H9 (cell line): ENCODE measurements around the gene HRH1. TPM values are rescaled to one million over a fixed set of nuclear protein-coding genes. Genes with fewer than 3 reads are reported as not detected.

ENCODE experiments used
- DNase-seq: peaks from one replicate; pipeline ENCODE4 v3.0.0-alpha.2; 2017
- H2AFZ ChIP-seq: one replicate; pipeline ENCODE4 v1.6.1; 2013; ENCODE audit warnings: mild to moderate bottlenecking, low read length, control low read depth, moderate library complexity
- H2AK5ac ChIP-seq: 2 replicates; pipeline ENCODE4 v1.6.1; 2013; ENCODE audit warnings: low read length, control low read depth, mixed read lengths; ENCODE audit not compliant: insufficient read length
- H2BK120ac ChIP-seq: one replicate; pipeline ENCODE4 v1.6.1; 2013; ENCODE audit warnings: low read depth, mild to moderate bottlenecking, low read length, control low read depth, inconsistent platforms; ENCODE audit not compliant: poor library complexity, severe bottlenecking
- H2BK12ac ChIP-seq: 2 replicates; pipeline ENCODE4 v1.6.1; 2013; ENCODE audit warnings: low read length, control low read depth, mixed read lengths, low read depth; ENCODE audit not compliant: insufficient read length
- H2BK15ac ChIP-seq: 2 replicates; pipeline ENCODE4 v1.6.1; 2013; ENCODE audit warnings: low read depth, low read length, control low read depth
- H2BK20ac ChIP-seq: one replicate; pipeline ENCODE4 v1.6.1; 2013; ENCODE audit warnings: low read depth, mild to moderate bottlenecking, low read length, control low read depth, inconsistent platforms; ENCODE audit not compliant: poor library complexity, severe bottlenecking
- H2BK5ac ChIP-seq: 2 replicates; pipeline ENCODE4 v1.6.1; 2013; ENCODE audit warnings: low read length, control low read depth, mixed read lengths; ENCODE audit not compliant: insufficient read length
- H3K14ac ChIP-seq: 2 replicates; pipeline ENCODE4 v1.6.1; 2013; ENCODE audit warnings: low read length, control low read depth; ENCODE audit not compliant: insufficient read depth
- H3K18ac ChIP-seq: 2 replicates; pipeline ENCODE4 v1.6.1; 2013; ENCODE audit warnings: low read depth, mild to moderate bottlenecking, mixed read lengths, low read length, control low read depth; ENCODE audit not compliant: insufficient read length
- H3K23ac ChIP-seq: 2 replicates; pipeline ENCODE4 v1.6.1; 2013; ENCODE audit warnings: low read length, control low read depth, mixed read lengths, low read depth; ENCODE audit not compliant: insufficient read length
- H3K23me2 ChIP-seq: 2 replicates; pipeline ENCODE4 v1.6.1; 2013; ENCODE audit warnings: low read depth, mild to moderate bottlenecking, mixed read lengths, low read length, control low read depth; ENCODE audit not compliant: insufficient read length, poor library complexity, severe bottlenecking
- H3K27ac ChIP-seq: 2 replicates; pipeline ENCODE4 v1.5.1; 2013; ENCODE audit warnings: low read length, control low read depth, mixed read lengths, low read depth; ENCODE audit not compliant: insufficient read length
- H3K27me3 ChIP-seq: 2 replicates; pipeline ENCODE4 v1.6.1; 2013; ENCODE audit warnings: low read length, control low read depth, inconsistent platforms; ENCODE audit not compliant: insufficient read depth
- H3K4ac ChIP-seq: 2 replicates; pipeline ENCODE4 v1.6.1; 2013; ENCODE audit warnings: low read depth, mild to moderate bottlenecking, control low read depth, inconsistent platforms, low read length, moderate library complexity
- H3K4me1 ChIP-seq: 2 replicates; pipeline ENCODE4 v1.6.1; 2013; ENCODE audit warnings: low read length, control low read depth, inconsistent platforms; ENCODE audit not compliant: insufficient read depth
- H3K4me2 ChIP-seq: 2 replicates; pipeline ENCODE4 v1.6.1; 2013; ENCODE audit warnings: low read length, control low read depth, mixed read lengths; ENCODE audit not compliant: insufficient read length, insufficient read depth
- H3K56ac ChIP-seq: 2 replicates; pipeline ENCODE4 v1.6.1; 2013; ENCODE audit warnings: low read depth, mild to moderate bottlenecking, mixed read lengths, low read length, control low read depth; ENCODE audit not compliant: insufficient read length
- H3K79me1 ChIP-seq: 2 replicates; pipeline ENCODE4 v1.6.1; 2013; ENCODE audit warnings: low read depth, mild to moderate bottlenecking, moderate library complexity, low read length, control low read depth, inconsistent platforms; ENCODE audit not compliant: insufficient read depth, poor library complexity, severe bottlenecking
- H3K79me2 ChIP-seq: 2 replicates; pipeline ENCODE4 v1.6.1; 2013; ENCODE audit warnings: low read length, control low read depth, inconsistent platforms; ENCODE audit not compliant: insufficient read depth
- H3K9ac ChIP-seq: 2 replicates; pipeline ENCODE4 v1.6.1; 2013; ENCODE audit warnings: low read length, control low read depth, mixed read lengths; ENCODE audit not compliant: insufficient read length; ENCODE audit errors: extremely low read depth
- H3K9me3 ChIP-seq: one replicate; pipeline ENCODE4 v1.6.1; 2013; ENCODE audit warnings: low read depth, low read length, inconsistent platforms; ENCODE audit not compliant: control insufficient read depth
- H3T11ph ChIP-seq: one replicate; pipeline ENCODE4 v1.6.1; 2013; ENCODE audit warnings: mild to moderate bottlenecking, low read length, control low read depth, inconsistent platforms
- H4K20me1 ChIP-seq: one replicate; pipeline ENCODE4 v1.6.1; 2013; ENCODE audit not compliant: control insufficient read depth, insufficient read length, insufficient read depth
- H4K5ac ChIP-seq: 2 replicates; pipeline ENCODE4 v1.6.1; 2013; ENCODE audit warnings: low read depth, mild to moderate bottlenecking, mixed read lengths, low read length, control low read depth; ENCODE audit not compliant: insufficient read length
- H4K8ac ChIP-seq: replicated peaks from 2 replicates; pipeline ENCODE4 v1.6.1; 2013; ENCODE audit warnings: low read length, control low read depth, mixed read lengths, low read depth; ENCODE audit not compliant: insufficient read length
- H4K91ac ChIP-seq: 2 replicates; pipeline ENCODE4 v1.6.1; 2013; ENCODE audit warnings: low read depth, mild to moderate bottlenecking, moderate library complexity, mixed read lengths, low read length, control low read depth; ENCODE audit not compliant: insufficient read length
- H3K27ac Mint-ChIP-seq, 3 experiments: 2 replicates in 2 of 3; 3 replicates in 1 of 3; pipeline ENCODE4 v1.8.0; 2020 to 2021; ENCODE audit warnings: mixed read lengths in 3 of 3, mild to moderate bottlenecking in 1 of 3, moderate library complexity in 1 of 3
- H3K27me3 Mint-ChIP-seq: 2 replicates; pipeline ENCODE4 v1.8.0; 2021; ENCODE audit warnings: low read depth, mild to moderate bottlenecking, moderate library complexity, mixed read lengths
- H3K36me3 Mint-ChIP-seq, 3 experiments: 2 replicates in 2 of 3; 3 replicates in 1 of 3; pipeline ENCODE4 v1.8.0; 2020 to 2021; ENCODE audit warnings: low read depth in 3 of 3, mixed read lengths in 3 of 3; ENCODE audit not compliant: insufficient read depth in 1 of 3
- H3K4me1 Mint-ChIP-seq, 2 experiments: 2 replicates each; pipeline ENCODE4 v1.8.0; 2020; ENCODE audit warnings: mixed read lengths in 2 of 2
- H3K4me3 Mint-ChIP-seq, 2 experiments: 2 replicates in 1 of 2; 3 replicates in 1 of 2; pipeline ENCODE4 v1.8.0; 2020 to 2021; ENCODE audit warnings: mild to moderate bottlenecking in 2 of 2, mixed read lengths in 2 of 2, moderate library complexity in 1 of 2
- H3K9me3 Mint-ChIP-seq, 2 experiments: 2 replicates in 1 of 2; 3 replicates in 1 of 2; pipeline ENCODE4 v1.8.0; 2020; ENCODE audit warnings: mild to moderate bottlenecking in 2 of 2, mixed read lengths in 2 of 2, moderate library complexity in 1 of 2
- WGBS: extraction: QIAGEN DNeasy Blood & Tissue Kit; methylation state at CpG from one replicate; pipeline ENCODE4 v1.1.7; 2013; ENCODE audit warnings: missing lambda C conversion rate, low lambda C conversion rate, mixed read lengths; ENCODE audit not compliant: insufficient read length; ENCODE audit errors: extremely low coverage; 5-methylcytosine and 5-hydroxymethylcytosine counted together
- total RNA-seq: library from RNA; stranded (reverse); gene quantifications from 2 replicates; pipeline ENCODE4 v1.2.1, GENCODE V29; 2021
- TF ChIP-seq, protein P1 (sequence below): fragments of 200-600 bp; sonication (generic); conservative IDR thresholded peaks from 3 replicates; pipeline ENCODE4 v1.8.0; 2021; ENCODE audit warnings: antibody characterized with exemption, mild to moderate bottlenecking

Gene HRH1
- total RNA-seq, 1 experiment from 2014 or later = 0.74 TPM

GRCh38 chr3:11157421-11157820 lies 3.1 kb downstream of the HRH1 start:
- TF ChIP-seq, protein P1, sequence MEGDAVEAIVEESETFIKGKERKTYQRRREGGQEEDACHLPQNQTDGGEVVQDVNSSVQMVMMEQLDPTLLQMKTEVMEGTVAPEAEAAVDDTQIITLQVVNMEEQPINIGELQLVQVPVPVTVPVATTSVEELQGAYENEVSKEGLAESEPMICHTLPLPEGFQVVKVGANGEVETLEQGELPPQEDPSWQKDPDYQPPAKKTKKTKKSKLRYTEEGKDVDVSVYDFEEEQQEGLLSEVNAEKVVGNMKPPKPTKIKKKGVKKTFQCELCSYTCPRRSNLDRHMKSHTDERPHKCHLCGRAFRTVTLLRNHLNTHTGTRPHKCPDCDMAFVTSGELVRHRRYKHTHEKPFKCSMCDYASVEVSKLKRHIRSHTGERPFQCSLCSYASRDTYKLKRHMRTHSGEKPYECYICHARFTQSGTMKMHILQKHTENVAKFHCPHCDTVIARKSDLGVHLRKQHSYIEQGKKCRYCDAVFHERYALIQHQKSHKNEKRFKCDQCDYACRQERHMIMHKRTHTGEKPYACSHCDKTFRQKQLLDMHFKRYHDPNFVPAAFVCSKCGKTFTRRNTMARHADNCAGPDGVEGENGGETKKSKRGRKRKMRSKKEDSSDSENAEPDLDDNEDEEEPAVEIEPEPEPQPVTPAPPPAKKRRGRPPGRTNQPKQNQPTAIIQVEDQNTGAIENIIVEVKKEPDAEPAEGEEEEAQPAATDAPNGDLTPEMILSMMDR = no peak
- H3K27me3 Mint-ChIP-seq = peaks cover 63% of the 10 kb centered on the region

More at GRCh38 chr3:11157421-11157820, 3.1 kb downstream of the HRH1 start:
- H3K14ac ChIP-seq = no peak overlapping the region
- no peak overlapping the region for H2BK15ac ChIP-seq
- H4K20me1 ChIP-seq = peaks cover 2% of the 10 kb centered on the region
- H3K4me3 Mint-ChIP-seq = no peak overlapping the region
- H3K4me1 ChIP-seq = no peaks in the 10 kb centered on the region
- H3K27ac Mint-ChIP-seq = no peak overlapping the region
- H3K79me2 ChIP-seq = no peaks in the 10 kb centered on the region
- no peak overlapping the region for H3K4ac ChIP-seq
- no peak overlapping the region for H4K91ac ChIP-seq
- H3K4me1 Mint-ChIP-seq = peaks cover 11 to 16% of the 10 kb centered on the region in 2 experiments
- no peak overlapping the region for H2BK5ac ChIP-seq
- H3K36me3 Mint-ChIP-seq = no peaks in the 10 kb centered on the region
- H2AFZ ChIP-seq = no peak overlapping the region
- H3K4me2 ChIP-seq = no peak overlapping the region
- no peak overlapping the region for H2AK5ac ChIP-seq
- H4K8ac ChIP-seq = no peak overlapping the region
- no CpG with 5 or more reads among the region's 7 CpGs for WGBS
- no peak for DNase-seq
- no peak overlapping the region for H2BK20ac ChIP-seq
- H3K27ac ChIP-seq = no peak overlapping the region
- no peak overlapping the region for H4K5ac ChIP-seq
- H2BK12ac ChIP-seq = no peak overlapping the region
- H3K9me3 Mint-ChIP-seq = no peaks in the 10 kb centered on the region
- H3T11ph ChIP-seq = no peak overlapping the region
- no peak overlapping the region for H3K18ac ChIP-seq
- no peaks in the 10 kb centered on the region for H3K79me1 ChIP-seq
- H3K23me2 ChIP-seq = peaks cover 13% of the 10 kb centered on the region
- H2BK120ac ChIP-seq = no peak overlapping the region
- H3K9me3 ChIP-seq = no peaks in the 10 kb centered on the region
- no peak overlapping the region for H3K23ac ChIP-seq
- no peak overlapping the region for H3K56ac ChIP-seq
- no peak overlapping the region for H3K9ac ChIP-seq
- H3K27me3 ChIP-seq = peaks cover 16% of the 10 kb centered on the region; the same call in 1 of the 2 replicates
